Vagina (tissue), 2 donors: ENCODE results near the gene NIT1. TPM values are rescaled to one million over a fixed set of nuclear protein-coding genes. Genes with fewer than 3 reads are reported as not detected.

Source experiments
- DNase-seq, 2 donors: peaks; one replicate each; pipeline ENCODE4 v3.0.0-alpha.2; 2017; ENCODE audit errors: extremely low spot score in 2 of 2
- H3K27ac ChIP-seq: fragments of 200-600 bp; sonication (generic); one replicate; pipeline ENCODE4 v1.5.1; 2019
- H3K27me3 ChIP-seq: fragments of 200-600 bp; sonication (generic); one replicate; pipeline ENCODE4 v1.5.1; 2019
- H3K36me3 ChIP-seq, 2 donors: fragments of 200-600 bp; sonication (generic); one replicate each; pipeline ENCODE4 v1.5.1; 2017 to 2019
- H3K4me1 ChIP-seq: fragments of 200-600 bp; sonication (generic); one replicate; pipeline ENCODE4 v1.5.1; 2019
- H3K4me3 ChIP-seq, 2 donors: fragments of 200-600 bp; sonication (generic); 1 replicate in 1 of 2; 2 replicates in 1 of 2; pipeline ENCODE4 v1.5.1; 2016 to 2019
- H3K9me3 ChIP-seq: fragments of 200-600 bp; sonication (generic); one replicate; pipeline ENCODE4 v1.5.1; 2019
- POLR2A ChIP-seq, 2 donors: fragments of 450-650 bp; IDR thresholded peaks; one replicate each; pipeline ENCODE4 v1.6.1; 2017; ENCODE audit warnings: antibody characterized with exemption in 2 of 2, mild to moderate bottlenecking in 2 of 2, moderate library complexity in 2 of 2
- POLR2AphosphoS5 ChIP-seq, 2 donors: sonication (generic); formaldehyde crosslinking; IDR thresholded peaks; one replicate each; pipeline ENCODE4 v1.9.0; 2017; ENCODE audit warnings: antibody characterized with exemption in 2 of 2, mild to moderate bottlenecking in 2 of 2, low read depth in 1 of 2; ENCODE audit not compliant: insufficient read depth in 1 of 2
- intact Hi-C: fragments of 100-400 bp; cut with DNase I; formaldehyde crosslinking; loops from one replicate; pipeline ENCODE4 v1.15.1; 2023
- total RNA-seq: library from RNA; depleted of rRNA; stranded (reverse); fragments of >200 nt; gene quantifications from one replicate; pipeline ENCODE4 v1.2.3, GENCODE V29; 2016
- TF ChIP-seq, protein P1 (sequence below), 3 experiments: fragments of 450-650 bp in 2 of 3; fragments of 200-600 bp in 1 of 3; sonication (generic) in 1 of 3; IDR thresholded peaks; one replicate each; pipeline ENCODE4 v1.5.1; 2017 to 2019; ENCODE audit warnings: antibody characterized with exemption in 3 of 3, mild to moderate bottlenecking in 2 of 3, moderate library complexity in 2 of 3

The NIT1 gene
- total RNA-seq, 1 donor from 2014 or later, result 31.7 TPM

- TF ChIP-seq, protein P1, sequence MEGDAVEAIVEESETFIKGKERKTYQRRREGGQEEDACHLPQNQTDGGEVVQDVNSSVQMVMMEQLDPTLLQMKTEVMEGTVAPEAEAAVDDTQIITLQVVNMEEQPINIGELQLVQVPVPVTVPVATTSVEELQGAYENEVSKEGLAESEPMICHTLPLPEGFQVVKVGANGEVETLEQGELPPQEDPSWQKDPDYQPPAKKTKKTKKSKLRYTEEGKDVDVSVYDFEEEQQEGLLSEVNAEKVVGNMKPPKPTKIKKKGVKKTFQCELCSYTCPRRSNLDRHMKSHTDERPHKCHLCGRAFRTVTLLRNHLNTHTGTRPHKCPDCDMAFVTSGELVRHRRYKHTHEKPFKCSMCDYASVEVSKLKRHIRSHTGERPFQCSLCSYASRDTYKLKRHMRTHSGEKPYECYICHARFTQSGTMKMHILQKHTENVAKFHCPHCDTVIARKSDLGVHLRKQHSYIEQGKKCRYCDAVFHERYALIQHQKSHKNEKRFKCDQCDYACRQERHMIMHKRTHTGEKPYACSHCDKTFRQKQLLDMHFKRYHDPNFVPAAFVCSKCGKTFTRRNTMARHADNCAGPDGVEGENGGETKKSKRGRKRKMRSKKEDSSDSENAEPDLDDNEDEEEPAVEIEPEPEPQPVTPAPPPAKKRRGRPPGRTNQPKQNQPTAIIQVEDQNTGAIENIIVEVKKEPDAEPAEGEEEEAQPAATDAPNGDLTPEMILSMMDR (IDR thresholded peaks at IDR 0.05), result no peak
- TF ChIP-seq POLR2A (IDR thresholded peaks at IDR 0.05), result no peak
- TF ChIP-seq POLR2AphosphoS5 (IDR thresholded peaks at IDR 0.05; ENCODE audit: insufficient read depth in 1 of 2, low read depth in 1 of 2), result no peak
- no peaks in the 10 kb centered on the region for H3K9me3 ChIP-seq
- H3K36me3 ChIP-seq, result no peaks in the 10 kb centered on the region
- intact Hi-C loops, result no loop called here
- H3K27me3 ChIP-seq, result no peaks in the 10 kb centered on the region
- peak overlapping the region in 1 of 2 donors; percentile 41 for H3K4me3 ChIP-seq
- no peak for DNase-seq
- peak overlapping the region; percentile 77 for H3K27ac ChIP-seq
- no peaks in the 10 kb centered on the region for H3K4me1 ChIP-seq
Measured at GRCh38 chr1:161085165-161085564, 32.7 kb upstream of the NIT1 start.

GRCh38 chr1:161086457-161086856 lies 31.4 kb upstream of the NIT1 start:
- H3K4me1 ChIP-seq, result no peaks in the 10 kb centered on the region
- H3K27me3 ChIP-seq, result no peaks in the 10 kb centered on the region
- peak overlapping the region in 1 of 2 donors; percentile 41 for H3K4me3 ChIP-seq
- no peaks in the 10 kb centered on the region for H3K36me3 ChIP-seq
- peak overlapping the region; percentile 77 for H3K27ac ChIP-seq
- TF ChIP-seq POLR2A (IDR thresholded peaks at IDR 0.05) (no peak), POLR2AphosphoS5 (IDR thresholded peaks at IDR 0.05; ENCODE audit: insufficient read depth in 1 of 2, low read depth in 1 of 2) (no peak)
- TF ChIP-seq, protein P1 (IDR thresholded peaks at IDR 0.05), result no peak
- no peak for DNase-seq
- no peaks in the 10 kb centered on the region for H3K9me3 ChIP-seq
- intact Hi-C loops, result no loop called here

DNA sequence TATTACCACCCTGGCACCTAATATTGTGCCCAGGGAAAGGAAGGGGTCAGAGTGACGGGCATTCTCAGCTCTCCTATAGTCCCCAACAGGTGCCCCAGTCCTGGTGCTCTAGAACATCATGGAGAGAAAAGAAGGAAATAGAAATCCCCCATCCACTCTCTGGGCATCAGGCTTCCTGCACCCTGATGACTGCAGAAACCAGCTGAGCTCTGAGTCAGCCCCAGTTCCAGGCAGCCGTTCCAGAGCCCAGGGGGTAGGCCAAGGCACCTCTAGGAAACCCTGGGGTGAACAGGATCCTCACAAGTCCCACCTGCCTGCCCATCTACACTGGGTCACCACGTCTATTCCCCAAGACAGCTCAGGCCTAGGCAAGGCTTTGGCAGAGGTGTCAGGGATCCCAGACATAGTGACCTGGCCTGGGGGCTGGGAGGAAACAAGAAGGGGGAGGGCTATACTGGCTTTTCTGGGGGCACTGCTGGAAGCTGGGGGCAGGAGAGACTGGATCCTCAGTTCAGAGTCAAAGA lies 29.3 kb upstream of the NIT1 start:
- H3K27ac ChIP-seq, result peak overlapping the region; percentile 77
- no peaks in the 10 kb centered on the region for H3K9me3 ChIP-seq
- no peaks in the 10 kb centered on the region for H3K4me1 ChIP-seq
- H3K4me3 ChIP-seq, result peak overlapping the region in 1 of 2 donors; percentile 41
- intact Hi-C loops, result no loop called here
- TF ChIP-seq POLR2AphosphoS5 (IDR thresholded peaks at IDR 0.05; ENCODE audit: insufficient read depth in 1 of 2, low read depth in 1 of 2), result no peak
- TF ChIP-seq, protein P1 (IDR thresholded peaks at IDR 0.05), result no peak
- no peak for TF ChIP-seq POLR2A (IDR thresholded peaks at IDR 0.05)
- DNase-seq, result no peak
- H3K36me3 ChIP-seq, result no peaks in the 10 kb centered on the region
- H3K27me3 ChIP-seq, result no peaks in the 10 kb centered on the region

DNA sequence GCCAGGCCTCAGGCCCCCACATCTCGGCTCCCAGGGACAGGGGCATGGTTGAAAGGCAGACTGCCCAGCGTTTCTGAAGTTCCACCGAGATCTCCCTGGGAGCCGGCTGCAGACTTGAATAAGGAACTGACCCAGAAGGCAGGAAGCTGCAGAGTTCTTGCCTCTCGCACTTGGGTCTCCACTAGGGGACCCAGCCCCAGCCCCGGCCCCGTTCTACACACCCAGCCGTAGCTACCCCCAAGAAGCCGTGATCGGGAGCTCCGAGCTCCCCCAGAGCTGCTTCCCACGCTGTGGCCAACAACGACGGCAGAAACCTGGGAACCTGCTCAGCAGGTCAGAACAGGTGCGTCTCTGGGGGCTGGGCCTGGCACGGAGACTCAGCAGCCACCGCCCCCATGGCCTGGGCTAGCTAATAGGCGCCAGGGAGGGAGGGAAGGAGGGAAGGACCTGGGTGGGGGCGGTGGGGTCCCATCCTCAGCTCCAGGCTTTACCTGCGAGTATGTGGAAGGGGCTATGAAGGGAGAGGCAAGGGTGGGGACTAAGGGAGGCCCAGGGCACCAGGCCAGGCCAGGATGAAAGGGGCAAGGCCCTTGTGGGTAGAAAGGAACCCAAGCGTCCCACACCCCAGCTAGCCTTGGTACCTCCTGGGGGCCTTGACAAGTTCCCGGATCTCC lies 28.5 kb upstream of the NIT1 start, which contains the start of gene NECTIN4:
Gene NECTIN4 (minus strand): TSS at position 308 of the 674 bp plus-strand sequence. CDS start 262 bp downstream, at position 46.
- peak; percentile 46 to 50 for TF ChIP-seq POLR2AphosphoS5 (IDR thresholded peaks at IDR 0.05; ENCODE audit: insufficient read depth in 1 of 2, low read depth in 1 of 2)
- no peak for TF ChIP-seq POLR2A (IDR thresholded peaks at IDR 0.05)
- TF ChIP-seq, protein P1 (IDR thresholded peaks at IDR 0.05), result no peak
- no peaks in the 10 kb centered on the region for H3K27me3 ChIP-seq
- H3K4me3 ChIP-seq, result peak within 1 kb of the TSS in 1 of 2 donors; percentile 41
- H3K36me3 ChIP-seq, result no peaks in the 10 kb centered on the region
- peak in 1 of 2 donors; percentile 96 for DNase-seq
- no peaks in the 10 kb centered on the region for H3K9me3 ChIP-seq
- H3K27ac ChIP-seq, result peak within 1 kb of the TSS; percentile 77
- intact Hi-C loops, result no loop called here
- no peaks in the 10 kb centered on the region for H3K4me1 ChIP-seq

DNA sequence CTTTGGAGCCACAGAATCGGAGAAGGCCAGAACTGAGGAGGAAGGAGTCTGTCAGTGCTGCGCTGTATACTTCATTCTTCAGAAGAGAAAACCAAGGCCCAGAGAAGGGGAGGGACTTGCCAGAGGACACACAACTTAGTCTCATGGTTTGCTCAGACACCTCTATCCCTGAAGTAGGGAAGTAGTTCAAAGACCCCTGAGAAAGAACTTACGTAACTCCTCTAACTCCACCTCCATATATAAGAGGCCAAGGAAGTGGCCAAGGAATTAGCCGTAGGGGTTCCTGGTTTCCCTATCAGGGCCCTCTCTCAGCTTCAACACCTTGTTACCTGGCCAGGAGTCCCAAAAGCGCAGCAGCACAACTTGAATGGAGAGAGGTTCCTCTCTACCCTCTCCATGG lies 28.0 kb upstream of the NIT1 start:
- Histone ChIP-seq H3K4me3 (no peak overlapping the region), H3K36me3 (no peaks in the 10 kb centered on the region), H3K4me1 (no peaks in the 10 kb centered on the region), H3K27me3 (no peaks in the 10 kb centered on the region), H3K9me3 (no peaks in the 10 kb centered on the region), H3K27ac (peak overlapping the region; percentile 77)
- intact Hi-C loops, result loop anchor here (10.0 kb wide), 1 partner anchor 95 kb away; no protein-coding TSS in a partner anchor
- TF ChIP-seq, protein P1 (IDR thresholded peaks at IDR 0.05), result no peak
- TF ChIP-seq POLR2AphosphoS5 (IDR thresholded peaks at IDR 0.05; ENCODE audit: insufficient read depth in 1 of 2, low read depth in 1 of 2) (no peak), POLR2A (IDR thresholded peaks at IDR 0.05) (no peak)
- no peak for DNase-seq
